SH-SY5Y (cell line): Measurements from ENCODE around the gene RC3H2.

Experiments
- GATA2 ChIP-seq: IDR thresholded peaks from 2 replicates; pipeline ENCODE4 v1.6.1; 2011; ENCODE audit warnings: mild to moderate bottlenecking, low read depth, low read length
- GATA3 ChIP-seq: IDR thresholded peaks from 2 replicates; pipeline ENCODE4 v1.6.1; 2011; ENCODE audit warnings: low read depth, mild to moderate bottlenecking, low read length, moderate library complexity

GRCh38 chr9:122930541-122931225 lies 25.5 kb upstream of the RC3H2 start:
- TF ChIP-seq GATA2 (no peak), GATA3 (no peak)
